ENCODE data around the gene CD200.

DNA sequence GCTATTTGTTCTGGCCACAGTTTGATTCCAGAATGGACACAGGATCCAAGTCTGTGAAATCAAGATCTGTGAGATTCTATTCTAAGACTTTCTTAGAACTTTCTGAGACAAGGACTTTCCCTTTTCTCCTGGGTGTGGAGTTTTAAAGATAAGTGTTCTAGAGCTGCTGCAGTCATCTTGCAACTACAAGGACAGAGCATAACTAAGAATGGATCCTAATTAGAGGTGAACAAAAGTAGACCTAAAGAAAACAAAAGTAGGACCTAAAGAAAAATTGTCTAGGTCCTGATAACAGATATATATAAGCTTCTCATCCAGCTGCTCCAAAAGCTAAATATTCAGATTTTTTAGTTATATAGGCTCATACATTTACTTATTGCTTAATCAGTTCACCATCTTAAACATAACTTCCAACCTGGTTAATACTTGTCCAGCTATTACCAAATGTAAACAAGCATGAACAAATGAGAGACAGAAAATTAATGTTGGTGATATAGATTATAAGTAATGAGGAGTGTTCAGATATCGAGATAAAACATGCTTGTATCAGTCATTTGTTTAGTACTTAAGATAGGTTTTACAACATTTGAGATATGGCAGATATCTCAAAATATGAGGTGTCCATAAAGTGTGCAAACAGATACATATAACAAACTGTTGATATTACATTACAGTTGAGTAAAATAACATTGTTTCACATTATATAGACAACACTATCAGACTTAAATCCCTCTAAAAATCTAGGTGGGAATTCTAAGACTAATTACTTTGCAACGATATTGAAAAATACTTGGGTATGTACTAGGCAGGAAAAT, 75.1 kb downstream of the CD200 start:
- TF ChIP-seq, protein P1, sequence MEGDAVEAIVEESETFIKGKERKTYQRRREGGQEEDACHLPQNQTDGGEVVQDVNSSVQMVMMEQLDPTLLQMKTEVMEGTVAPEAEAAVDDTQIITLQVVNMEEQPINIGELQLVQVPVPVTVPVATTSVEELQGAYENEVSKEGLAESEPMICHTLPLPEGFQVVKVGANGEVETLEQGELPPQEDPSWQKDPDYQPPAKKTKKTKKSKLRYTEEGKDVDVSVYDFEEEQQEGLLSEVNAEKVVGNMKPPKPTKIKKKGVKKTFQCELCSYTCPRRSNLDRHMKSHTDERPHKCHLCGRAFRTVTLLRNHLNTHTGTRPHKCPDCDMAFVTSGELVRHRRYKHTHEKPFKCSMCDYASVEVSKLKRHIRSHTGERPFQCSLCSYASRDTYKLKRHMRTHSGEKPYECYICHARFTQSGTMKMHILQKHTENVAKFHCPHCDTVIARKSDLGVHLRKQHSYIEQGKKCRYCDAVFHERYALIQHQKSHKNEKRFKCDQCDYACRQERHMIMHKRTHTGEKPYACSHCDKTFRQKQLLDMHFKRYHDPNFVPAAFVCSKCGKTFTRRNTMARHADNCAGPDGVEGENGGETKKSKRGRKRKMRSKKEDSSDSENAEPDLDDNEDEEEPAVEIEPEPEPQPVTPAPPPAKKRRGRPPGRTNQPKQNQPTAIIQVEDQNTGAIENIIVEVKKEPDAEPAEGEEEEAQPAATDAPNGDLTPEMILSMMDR (IDR thresholded peaks at IDR 0.05), result no peak
- TF ChIP-seq ZFX (IDR thresholded peaks at IDR 0.05; ENCODE audit: borderline replicate concordance), result no peak
